ENCODE results near the gene RAB11FIP2.

RAB11FIP2 gene

DNA sequence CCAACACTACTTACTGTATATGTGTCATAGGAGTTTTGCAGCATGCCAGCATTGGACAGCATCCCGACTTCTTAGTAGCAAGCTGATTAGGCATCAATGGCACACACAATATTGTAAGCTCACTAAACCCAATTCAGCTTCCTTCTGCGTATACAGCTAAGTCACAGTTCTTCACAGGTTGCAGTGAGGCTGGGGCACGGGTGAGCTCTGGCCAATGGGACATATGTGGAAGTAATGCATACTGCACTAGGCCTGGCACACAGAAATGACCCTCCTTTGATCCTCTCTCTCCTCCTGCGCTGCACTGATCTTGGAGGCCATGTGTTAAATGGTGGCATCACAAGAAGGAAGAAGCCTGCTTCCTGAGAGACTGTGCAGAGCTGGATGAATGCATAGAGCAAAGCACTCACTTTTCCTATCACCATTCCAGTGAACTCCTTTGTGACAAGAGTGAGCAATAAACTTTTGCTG, 11.9 kb downstream of the RAB11FIP2 start:
- DNase-seq, result no peak

DNA sequence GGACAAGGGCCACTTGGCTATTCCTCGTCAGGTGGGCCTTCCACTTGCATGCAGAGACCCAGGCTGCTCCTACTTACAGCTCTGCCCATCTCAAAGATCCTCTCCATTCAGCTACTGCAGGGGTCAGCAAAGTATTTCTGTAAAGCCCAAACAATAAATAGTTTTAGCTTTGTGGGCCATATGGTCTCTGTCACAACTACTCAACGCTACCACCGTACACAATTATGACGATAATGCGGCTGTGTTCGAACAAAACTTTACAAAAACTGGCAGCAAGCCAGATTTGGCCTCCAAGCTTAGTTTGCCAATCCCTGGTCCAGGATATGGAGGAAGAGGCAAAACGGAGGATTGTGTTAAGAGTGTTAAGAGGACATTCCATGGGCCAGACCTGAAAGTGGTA, 12.8 kb downstream of the RAB11FIP2 start:
- no peak for DNase-seq

DNA sequence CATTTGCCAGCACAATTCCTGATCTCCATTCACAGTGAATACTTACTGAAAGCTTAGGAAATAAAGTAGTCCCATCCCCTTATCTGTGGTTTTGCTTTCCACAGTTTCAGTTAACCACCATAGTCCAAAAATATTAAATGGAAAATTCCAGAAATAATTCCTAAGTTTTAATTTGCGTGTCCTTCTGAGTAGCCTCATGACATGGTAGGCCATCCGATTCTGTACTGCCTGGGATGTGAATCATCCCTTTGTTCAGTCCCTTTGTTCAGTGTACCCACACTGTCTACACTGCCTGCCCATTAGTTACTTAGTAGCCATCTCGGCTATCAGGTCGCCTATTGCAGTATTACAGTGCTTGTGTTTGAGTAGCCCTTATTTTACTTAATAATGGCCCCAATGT, 14.2 kb downstream of the RAB11FIP2 start:
- DNase-seq, result no peak

DNA sequence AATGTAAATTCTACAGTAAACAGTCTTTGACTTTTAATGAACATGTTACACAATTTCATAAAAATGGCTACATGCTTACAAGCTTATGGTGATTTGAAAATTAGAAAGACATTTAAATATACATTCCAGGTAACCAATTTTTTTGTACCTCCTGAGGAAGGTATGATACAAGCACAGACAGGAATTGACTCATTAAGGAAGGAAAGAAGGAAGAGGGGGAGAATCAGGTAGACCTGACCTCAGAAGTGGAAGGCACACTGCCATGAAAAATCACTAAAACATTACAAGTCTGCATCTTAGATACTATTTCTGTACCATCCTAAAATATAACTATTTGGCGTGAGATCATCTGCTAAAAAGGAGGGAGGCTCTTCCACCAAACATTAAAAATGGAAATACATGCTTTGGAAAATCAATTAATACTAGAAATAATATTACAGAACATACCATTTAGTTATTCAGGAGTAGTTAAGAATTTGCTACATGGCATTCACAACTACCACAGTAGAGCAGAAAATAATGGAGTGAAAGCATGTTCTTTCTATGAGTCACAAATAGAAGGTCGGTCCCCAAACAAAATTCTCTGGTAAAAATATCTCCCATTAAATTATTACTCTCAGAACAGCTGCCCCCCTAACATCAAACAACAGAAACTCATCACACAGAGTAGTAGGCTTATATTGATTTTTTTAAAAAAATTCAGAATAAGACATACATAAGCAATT, 15.2 kb downstream of the RAB11FIP2 start:
- DNase-seq, result no peak

DNA sequence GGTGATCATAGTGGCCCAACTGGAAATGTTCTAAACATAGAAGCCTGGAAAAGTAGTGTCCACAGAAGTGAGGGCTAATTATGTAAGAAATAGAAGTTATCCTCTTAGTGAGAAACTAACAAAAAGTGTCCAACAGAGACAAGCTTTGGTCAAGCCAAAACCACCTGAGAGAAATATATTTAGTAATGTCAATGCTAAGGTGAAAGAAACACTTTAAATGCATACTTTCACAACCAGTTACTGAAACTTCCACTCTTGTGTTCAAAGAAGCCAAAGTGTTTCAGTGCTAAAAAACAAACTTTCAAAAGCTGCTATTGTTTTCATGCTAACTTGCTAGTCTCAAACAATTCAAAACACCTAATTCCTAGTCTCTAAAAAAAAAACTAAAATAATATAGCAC, 18.1 kb downstream of the RAB11FIP2 start:
- no peak for DNase-seq

DNA sequence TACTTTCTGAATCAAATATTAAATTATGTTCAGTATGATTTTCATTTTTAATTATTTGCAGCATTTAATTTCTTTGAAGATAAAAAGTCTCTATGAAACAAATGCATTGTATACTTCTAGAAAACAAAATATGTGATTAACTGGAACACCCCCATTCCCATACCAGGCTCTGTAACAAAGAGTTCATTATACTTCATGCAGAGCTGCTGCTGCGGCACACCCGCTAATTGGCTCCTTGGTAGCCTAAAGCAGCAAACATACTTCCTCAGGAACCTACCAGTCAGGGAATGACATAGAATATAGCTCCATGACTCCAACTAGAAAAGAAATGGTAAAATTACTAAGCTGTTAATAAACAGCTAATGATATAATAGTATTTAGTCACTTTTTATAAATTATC, 19.3 kb downstream of the RAB11FIP2 start:
- no peak for DNase-seq

DNA sequence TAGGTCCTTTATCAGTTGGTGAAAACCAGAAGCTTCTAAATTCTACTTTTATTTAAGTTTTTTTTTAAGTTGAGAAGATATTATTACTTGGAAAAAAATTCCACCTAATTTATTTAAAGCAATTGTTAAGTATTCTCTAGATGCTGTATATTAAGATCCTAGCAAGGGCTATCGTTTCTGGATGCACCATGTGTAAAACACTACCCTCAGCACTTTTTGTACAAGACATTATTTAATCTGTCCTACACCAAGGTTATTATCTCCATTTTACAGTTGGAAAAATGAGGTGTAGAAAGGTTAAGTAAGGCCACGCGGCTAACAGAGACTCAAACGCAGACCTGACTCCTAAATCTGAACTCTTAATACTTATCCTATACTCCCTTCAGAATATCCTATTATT, 19.8 kb downstream of the RAB11FIP2 start:
- no peak for DNase-seq

DNA sequence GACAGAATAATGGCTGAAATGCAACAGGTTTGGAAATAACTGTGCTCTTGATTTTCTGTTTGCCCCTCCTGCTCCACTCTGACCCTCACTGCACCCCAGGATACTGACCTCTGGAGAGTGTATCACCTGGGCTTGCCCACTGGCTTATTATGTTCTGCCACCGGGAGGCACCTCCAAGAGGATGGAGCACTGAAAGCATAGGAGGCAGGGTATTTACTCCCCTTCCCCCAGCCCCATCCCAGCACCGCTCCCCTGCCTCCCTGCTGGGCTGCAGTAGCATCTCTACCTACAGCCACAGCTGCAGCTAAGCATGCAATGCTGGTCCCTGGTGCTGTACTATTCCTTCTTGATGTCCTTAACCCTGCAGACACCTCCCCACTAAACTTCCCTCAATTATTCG, 26.4 kb downstream of the RAB11FIP2 start:
- no peak for DNase-seq

DNA sequence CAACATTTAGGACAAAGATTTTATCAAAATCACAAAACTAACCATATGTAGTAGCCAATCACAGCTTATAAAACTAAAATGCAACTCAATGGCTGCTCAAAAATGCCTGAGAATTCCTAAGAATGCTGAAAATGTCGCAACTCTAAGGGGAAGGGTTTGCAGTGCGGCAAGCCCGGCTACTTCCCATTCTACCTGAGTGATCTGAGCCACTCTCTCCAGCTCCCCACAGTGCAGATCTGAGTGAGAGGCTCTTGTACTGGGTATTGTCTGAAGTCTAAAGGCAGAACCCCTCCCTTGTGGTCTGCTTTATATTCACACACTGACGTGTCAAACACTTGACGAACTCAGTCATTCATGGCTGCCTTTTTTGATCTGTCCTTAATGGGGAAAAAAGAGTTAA, 28.9 kb downstream of the RAB11FIP2 start:
- DNase-seq, result no peak

DNA sequence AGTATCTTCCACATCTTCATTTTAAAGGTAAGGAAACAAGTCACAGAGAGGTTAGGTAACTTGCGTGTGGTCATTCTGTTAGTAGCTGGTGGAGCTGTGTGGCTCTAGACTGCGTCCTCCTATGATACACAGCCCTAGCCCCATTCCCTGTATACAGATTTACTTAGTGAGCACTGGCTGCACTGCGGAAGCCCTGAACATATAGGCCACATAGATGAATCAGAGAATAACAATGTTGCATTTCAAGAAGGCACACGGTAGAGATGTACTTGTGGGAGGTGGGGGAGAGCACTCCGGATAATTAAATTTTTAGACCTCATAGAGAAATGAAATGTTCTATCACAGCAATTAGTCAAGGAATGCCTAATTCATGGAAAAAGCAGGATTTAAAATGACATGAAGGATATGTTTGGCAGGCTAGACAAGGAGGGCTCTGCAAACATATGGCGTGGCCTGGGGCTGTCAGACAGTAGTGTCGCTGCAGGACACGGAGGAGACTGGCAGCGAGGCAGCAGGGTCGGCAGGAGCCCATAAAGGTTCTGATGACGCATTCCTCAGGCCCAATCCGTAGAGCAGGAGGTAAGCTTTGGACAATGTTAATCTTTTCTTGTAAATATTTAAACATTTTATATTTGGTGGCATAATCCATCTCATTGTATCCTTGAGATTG, 29.5 kb downstream of the RAB11FIP2 start:
- no peak for DNase-seq

DNA sequence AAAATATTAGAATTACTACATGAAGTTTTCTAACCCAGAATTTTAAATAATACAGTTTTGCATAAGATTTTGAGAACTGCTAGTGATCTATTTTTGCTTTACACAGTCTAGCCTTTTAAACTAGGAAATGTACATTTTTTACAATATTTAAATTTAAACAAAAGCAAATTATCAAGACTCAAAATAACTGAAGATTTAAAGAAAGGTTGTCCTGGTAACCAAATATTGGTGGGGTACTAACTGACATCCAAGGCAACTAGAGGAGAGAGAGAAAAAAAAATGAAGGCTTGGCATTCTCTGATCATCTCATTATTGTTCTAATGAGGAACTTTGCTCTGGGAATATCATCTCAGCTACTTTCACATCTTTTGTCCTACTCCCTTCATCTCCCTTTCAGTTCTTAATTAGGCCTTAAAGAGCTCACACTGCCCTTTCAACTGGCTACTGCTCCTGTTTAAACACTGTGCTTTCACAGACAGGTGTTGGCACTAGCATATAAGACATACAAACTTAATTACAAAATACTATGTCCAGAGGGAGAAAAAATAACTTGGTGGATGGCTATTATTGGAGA, 33.7 kb downstream of the RAB11FIP2 start:
- no peak for DNase-seq

DNA sequence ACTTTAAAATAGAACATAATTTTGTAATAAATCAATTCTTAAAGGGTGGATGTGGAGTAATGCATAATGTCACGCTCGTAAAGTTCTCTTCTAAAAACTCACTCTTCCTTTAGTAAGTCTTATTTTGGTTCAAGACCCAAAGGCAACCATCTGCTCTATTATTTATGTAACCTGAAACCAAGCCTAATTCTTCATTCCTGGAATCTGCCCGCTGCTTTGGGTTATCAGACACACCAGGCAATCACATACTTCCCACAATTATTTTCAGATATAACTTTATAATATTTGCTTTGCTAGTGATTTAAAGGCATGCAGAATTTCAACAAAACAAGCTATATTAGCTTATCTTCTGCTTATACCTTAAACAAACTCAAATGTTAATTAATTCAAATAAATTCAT, 39.0 kb downstream of the RAB11FIP2 start:
- DNase-seq, result no peak

DNA sequence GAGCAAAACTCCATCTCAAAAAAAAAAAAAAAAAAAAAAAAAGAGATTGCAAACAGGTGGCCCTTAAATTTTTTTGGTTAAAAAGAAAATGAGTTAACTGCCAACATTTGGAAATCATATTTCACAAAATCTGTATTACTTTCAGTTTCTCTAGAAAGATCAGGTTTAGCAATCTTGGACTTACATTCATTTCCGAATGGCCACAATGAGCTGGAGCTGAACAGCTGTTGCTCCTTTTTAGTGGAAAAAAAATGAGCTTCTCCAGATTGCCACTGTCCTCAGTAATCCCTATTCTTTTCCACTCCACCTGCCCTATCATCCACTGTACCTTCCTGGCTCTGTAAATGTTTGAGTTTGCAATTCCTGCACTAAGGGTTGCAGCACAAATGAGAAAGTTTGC, 43.6 kb downstream of the RAB11FIP2 start:
- DNase-seq, result no peak

DNA sequence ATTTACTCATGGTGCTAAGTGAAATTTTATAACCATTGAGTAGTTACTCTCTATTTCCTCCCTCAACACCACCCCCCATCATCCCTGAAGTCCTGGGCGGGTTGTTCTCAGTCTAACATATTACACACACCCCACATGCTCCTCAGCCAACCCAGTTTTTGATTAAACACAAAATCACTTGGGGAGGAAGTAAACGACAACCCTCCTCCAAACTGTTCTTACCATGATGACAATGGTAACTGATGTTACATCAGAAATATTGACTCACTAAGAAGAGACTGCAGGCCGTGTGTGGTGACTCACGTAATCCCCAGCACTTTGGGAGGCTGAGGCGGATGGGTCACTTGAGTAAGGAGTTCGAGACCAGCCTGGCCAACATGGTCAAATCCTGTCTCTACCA, 44.2 kb downstream of the RAB11FIP2 start:
- no peak for DNase-seq

DNA sequence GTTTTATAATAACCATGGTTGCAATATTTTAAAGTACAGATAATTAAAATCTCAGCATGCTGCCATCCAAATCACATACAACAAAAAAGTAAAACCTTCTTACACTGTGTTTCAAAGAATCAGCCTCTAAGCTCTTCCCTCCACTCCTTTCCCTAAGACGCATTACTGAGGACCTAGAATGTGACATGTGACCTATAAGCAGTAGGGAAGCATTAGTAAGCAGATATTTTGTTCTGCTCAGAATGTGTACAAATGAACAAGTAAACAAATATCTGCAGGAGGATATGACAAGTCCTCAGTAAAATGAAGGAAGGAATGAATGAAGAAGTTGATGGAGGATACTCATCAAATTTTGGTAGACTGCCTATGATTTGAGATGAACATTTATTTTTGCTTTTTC, 49.1 kb downstream of the RAB11FIP2 start:
- DNase-seq, result no peak

DNA sequence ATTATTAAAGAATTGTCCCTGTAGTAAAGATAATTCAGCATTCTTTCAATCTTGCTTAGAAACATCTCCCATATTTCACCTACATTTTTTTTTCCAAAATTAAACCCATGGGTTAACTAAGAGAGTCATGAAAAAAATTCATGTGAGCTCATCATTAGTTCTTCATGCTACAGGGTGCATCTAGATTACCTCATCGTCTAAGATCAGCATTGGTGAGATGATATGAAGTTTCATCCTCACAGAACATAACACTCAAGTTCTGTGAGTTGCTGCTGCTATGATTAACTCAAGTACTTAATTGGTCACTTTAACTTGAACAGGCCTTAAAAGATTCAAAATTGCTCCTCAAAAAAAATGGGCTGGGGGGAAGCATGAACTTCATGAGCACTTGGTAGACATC, 50.0 kb downstream of the RAB11FIP2 start:
- DNase-seq, result no peak

DNA sequence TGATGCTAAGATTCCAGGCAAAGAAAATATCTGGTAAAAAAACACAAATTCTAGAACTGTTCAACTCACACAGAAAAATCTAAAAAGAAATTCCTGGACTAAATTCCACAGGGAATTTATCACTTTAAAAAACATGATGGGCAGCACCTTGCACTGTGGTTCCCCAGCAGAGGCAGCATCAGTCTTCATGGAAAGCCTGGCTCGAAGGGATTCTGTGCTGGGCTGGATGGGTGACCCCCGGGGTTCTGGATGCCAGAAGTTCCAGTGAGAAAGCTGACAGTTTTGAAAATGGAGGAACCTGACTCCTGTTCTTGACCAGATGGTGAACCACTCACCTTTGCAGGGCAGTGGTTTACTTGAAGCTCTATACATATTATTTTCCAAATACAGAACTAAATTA, 52.0 kb downstream of the RAB11FIP2 start:
- no peak for DNase-seq

DNA sequence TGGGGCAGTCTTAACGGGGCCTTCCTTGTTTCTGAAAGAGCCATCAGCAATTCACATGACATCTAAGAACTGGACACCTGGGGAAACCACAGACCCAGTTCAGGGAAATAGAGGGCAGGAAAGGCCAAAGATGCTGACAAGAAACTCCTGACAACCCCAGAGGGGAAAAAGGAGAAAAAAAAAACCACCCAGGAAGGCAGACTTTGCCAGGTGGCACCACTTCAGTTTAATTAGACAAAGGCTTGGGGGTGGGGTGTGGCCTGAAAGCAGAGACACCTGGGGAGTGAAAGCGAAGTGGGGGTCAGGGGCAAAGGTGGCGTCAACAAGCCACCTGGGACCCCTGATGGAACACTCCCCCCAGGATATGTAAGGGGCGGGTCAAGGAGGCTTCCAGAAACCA, 53.6 kb downstream of the RAB11FIP2 start:
- no peak for DNase-seq

DNA sequence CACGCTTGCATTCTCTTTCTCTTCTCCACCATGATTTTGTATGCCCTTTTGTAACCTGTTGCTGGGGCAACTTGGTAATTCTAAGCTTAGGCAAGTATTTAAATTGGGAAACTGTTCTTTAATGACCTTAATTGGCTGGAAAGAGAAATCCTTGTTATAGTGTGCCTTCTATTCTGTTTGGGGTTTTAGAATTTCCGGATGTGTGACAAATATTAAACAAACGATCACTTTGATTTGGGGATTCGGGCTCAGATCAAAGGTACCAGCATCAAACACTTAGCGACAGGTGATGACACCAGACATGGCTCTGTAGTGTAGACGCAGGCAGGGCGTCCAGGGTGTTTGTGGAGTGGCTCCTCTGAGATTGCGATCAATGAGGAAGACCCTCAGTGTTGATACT, 55.0 kb downstream of the RAB11FIP2 start:
- DNase-seq, result no peak

DNA sequence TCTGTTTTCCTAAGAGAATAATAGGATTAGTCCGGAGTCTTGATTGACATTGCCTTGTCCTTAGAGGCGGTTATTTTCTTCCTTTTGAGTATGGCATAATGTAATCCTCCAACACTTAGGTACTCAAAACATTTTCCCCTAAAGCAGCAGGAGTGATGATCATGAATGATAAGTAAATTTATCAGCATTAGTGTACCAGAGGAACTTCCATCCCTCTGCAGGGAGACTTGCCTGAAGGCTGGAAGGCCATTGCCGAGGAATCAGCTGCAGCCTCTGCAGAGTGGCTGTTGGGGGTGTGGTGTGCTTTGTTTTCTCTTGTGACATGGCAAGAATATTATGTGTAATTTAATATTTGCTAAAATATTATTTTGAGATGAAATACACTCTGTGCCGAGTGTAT, 56.8 kb downstream of the RAB11FIP2 start:
- DNase-seq, result no peak

DNA sequence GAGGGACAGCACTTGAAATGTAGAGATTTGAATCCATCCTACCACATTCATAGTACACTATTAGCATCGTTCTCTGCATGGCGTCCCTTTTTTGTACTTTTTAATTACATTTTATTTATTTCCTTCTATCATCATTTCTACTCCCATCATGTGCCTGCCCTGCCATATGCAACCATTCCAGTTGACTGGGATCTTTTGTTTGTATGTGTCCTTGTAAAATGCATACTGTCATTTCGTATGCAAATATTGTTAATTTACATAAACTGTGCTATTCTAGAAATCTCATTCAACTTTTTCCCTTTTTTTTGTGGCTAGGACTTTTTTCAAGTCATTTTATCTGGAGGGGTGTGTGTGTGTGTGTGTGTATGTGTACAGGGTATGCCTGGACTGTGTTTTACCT, 57.9 kb downstream of the RAB11FIP2 start:
- DNase-seq, result no peak

DNA sequence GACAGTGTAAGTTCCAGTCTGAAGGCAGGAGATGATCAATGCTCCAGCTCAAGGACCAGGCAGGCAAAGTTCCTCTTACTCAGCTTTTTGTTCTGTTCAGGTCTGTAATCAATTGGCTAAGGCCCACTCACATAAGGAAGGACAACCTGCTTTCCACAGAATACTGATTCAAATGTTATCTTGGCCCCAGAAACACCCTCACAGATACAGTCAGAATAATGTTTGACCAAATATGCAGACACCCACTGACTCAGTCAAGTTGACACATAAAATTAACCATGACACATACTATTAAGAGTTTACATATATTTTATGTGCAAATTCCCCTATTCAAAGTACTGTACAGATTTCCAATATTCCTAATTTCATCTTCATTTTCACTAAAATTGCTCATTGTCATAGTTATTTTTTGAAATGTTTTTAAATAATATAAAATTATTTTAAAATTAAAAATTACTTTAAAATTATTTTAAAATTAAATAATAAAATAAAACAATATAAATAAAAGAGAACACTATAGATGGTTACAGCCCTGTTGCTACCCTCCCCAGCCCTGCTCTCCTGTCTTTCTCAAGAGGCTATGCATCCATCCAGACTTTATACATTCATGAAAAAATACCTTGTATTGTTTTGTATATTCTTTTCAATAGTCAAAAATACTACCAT, 59.4 kb downstream of the RAB11FIP2 start:
- no peak for DNase-seq

DNA sequence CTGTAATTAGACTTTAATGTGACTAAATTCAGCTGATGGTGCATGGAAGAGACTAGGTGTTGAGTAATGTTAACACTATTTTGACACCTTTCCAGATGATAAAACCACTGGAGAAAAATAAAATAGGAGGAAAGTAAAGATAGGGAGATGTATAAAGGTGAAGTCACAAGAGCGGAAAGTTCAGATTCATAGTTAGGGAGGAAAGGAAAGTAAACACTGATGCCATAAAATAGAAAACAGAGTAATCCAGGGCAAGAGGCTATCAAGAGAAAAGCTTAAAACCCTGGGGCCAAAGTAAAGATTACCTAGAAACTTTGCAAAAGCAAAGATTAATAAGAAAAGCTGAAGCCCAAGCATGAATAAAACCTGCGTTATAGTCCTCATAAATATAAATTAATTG, 62.8 kb downstream of the RAB11FIP2 start:
- no peak for DNase-seq
